Activated T-cell treated with anti-CD3 and anti-CD28 coated beads, Interleukin-2, amount 50 U/mL, for 72 hours (primary cell): ENCODE results near the gene TOR3A. TPM values are rescaled to one million over a fixed set of nuclear protein-coding genes. Genes with fewer than 3 reads are reported as not detected.

Experiments used
- ATAC-seq, 2 donors: fragments of 150-1000 bp; cut with Tn5 transposase; replicated peaks in 1 of 2; 2 replicates each; pipeline ENCODE4 v1.10.0; 2021; ENCODE audit warnings: moderate library complexity in 2 of 2, mild to moderate bottlenecking in 1 of 2
- DNase-seq, 2 donors: peaks; one replicate each; pipeline ENCODE4 v3.0.0; 2021 to 2022; ENCODE audit warnings: mixed read lengths in 1 of 2
- H3K27ac Mint-ChIP-seq: one replicate; pipeline ENCODE4 v1.8.0; 2022; ENCODE audit warnings: mild to moderate bottlenecking, moderate library complexity, mixed read lengths
- H3K27me3 Mint-ChIP-seq: one replicate; pipeline ENCODE4 v1.8.0; 2022; ENCODE audit warnings: low read depth, mixed read lengths
- H3K36me3 Mint-ChIP-seq, 2 donors: one replicate each; pipeline ENCODE4 v1.8.0; 2022; ENCODE audit warnings: mixed read lengths in 2 of 2, mild to moderate bottlenecking in 1 of 2; ENCODE audit not compliant: insufficient read depth in 2 of 2
- H3K4me1 Mint-ChIP-seq: one replicate; pipeline ENCODE4 v1.8.0; 2022; ENCODE audit warnings: low read depth, mixed read lengths
- H3K4me3 Mint-ChIP-seq, 2 donors: one replicate each; pipeline ENCODE4 v1.8.0; 2022; ENCODE audit warnings: mild to moderate bottlenecking in 2 of 2, mixed read lengths in 2 of 2, moderate library complexity in 2 of 2
- H3K9me3 Mint-ChIP-seq, 2 donors: one replicate each; pipeline ENCODE4 v1.8.0; 2022; ENCODE audit warnings: mixed read lengths in 2 of 2
- total RNA-seq, 2 donors: library from RNA; stranded (reverse); gene quantifications; one replicate each; pipeline ENCODE4 v1.2.3, GENCODE V29; 2022

The TOR3A gene
- total RNA-seq, 2 donors from 2014 or later, result 34.0 to 38.9 TPM

GRCh38 chr1:179082999-179083335, 1.1 kb downstream of the TOR3A start:
- Mint-ChIP-seq H3K4me3 (peak overlapping the region; percentile 96 to 99), H3K27me3 (no peaks in the 10 kb centered on the region), H3K9me3 (no peaks in the 10 kb centered on the region), H3K4me1 (peaks cover 19% of the 10 kb centered on the region), H3K36me3 (peaks cover 1 to 3% of the 10 kb centered on the region in 2 donors), H3K27ac (peak overlapping the region; percentile 92)
- peak in 1 of 2 donors; percentile 5 for ATAC-seq
- DNase-seq, result peak; percentile 35

- Mint-ChIP-seq H3K4me3 (peak overlapping the region; percentile 67 to 96), H3K27me3 (no peaks in the 10 kb centered on the region), H3K4me1 (peaks cover 19% of the 10 kb centered on the region), H3K27ac (peak overlapping the region; percentile 13), H3K9me3 (no peaks in the 10 kb centered on the region), H3K36me3 (peaks cover 1 to 3% of the 10 kb centered on the region in 2 donors)
- ATAC-seq (no peak), DNase-seq (no peak)
Observed at GRCh38 chr1:179083533-179083932, 1.7 kb downstream of the TOR3A start.

- H3K9me3 Mint-ChIP-seq, result no peaks in the 10 kb centered on the region
Observed at GRCh38 chr1:179087665-179088064, 5.8 kb downstream of the TOR3A start.

GRCh38 chr1:179089827-179090482, 8.1 kb downstream of the TOR3A start:
- Mint-ChIP-seq H3K27me3 (no peaks in the 10 kb centered on the region), H3K4me1 (no peaks in the 10 kb centered on the region), H3K27ac (peak overlapping the region; percentile 47), H3K9me3 (no peaks in the 10 kb centered on the region), H3K36me3 (peaks cover 0 to 9% of the 10 kb centered on the region in 2 donors), H3K4me3 (no peak overlapping the region)
- ATAC-seq (no peak), DNase-seq (no peak)

More at GRCh38 chr1:179087665-179088064, 5.8 kb downstream of the TOR3A start:
- DNase-seq (no peak), ATAC-seq (no peak)
- Mint-ChIP-seq H3K4me3 (no peak overlapping the region), H3K27ac (no peak overlapping the region), H3K27me3 (no peaks in the 10 kb centered on the region), H3K36me3 (peaks cover under 1 to 10% of the 10 kb centered on the region in 2 donors), H3K4me1 (peaks cover 5% of the 10 kb centered on the region)

- H3K4me1 Mint-ChIP-seq, result no peaks in the 10 kb centered on the region
- H3K27ac Mint-ChIP-seq, result peak overlapping the region; percentile 31
- H3K36me3 Mint-ChIP-seq, result peaks cover 0 to 9% of the 10 kb centered on the region in 2 donors
- no peak for DNase-seq
- no peaks in the 10 kb centered on the region for H3K27me3 Mint-ChIP-seq
- ATAC-seq, result no peak
- no peaks in the 10 kb centered on the region for H3K9me3 Mint-ChIP-seq
- H3K4me3 Mint-ChIP-seq, result no peak overlapping the region
Observed at GRCh38 chr1:179090522-179090921, 8.7 kb downstream of the TOR3A start.

- ATAC-seq, result no peak
- no peak for DNase-seq
- H3K36me3 Mint-ChIP-seq, result peaks cover 0 to 9% of the 10 kb centered on the region in 2 donors
- H3K9me3 Mint-ChIP-seq, result no peaks in the 10 kb centered on the region
- no peak overlapping the region for H3K4me3 Mint-ChIP-seq
- H3K27ac Mint-ChIP-seq, result peak overlapping the region; percentile 31
- H3K4me1 Mint-ChIP-seq, result no peaks in the 10 kb centered on the region
- H3K27me3 Mint-ChIP-seq, result no peaks in the 10 kb centered on the region
Observed at GRCh38 chr1:179090923-179091322, 9.1 kb downstream of the TOR3A start.

- no peak overlapping the region for H3K27ac Mint-ChIP-seq
- no peak overlapping the region for H3K4me3 Mint-ChIP-seq
- no peaks in the 10 kb centered on the region for H3K9me3 Mint-ChIP-seq
- DNase-seq (no peak), ATAC-seq (no peak)
- H3K27me3 Mint-ChIP-seq, result no peaks in the 10 kb centered on the region
- peaks cover 0 to 9% of the 10 kb centered on the region in 2 donors for H3K36me3 Mint-ChIP-seq
- H3K4me1 Mint-ChIP-seq, result no peaks in the 10 kb centered on the region
Observed at GRCh38 chr1:179091691-179092165, 9.9 kb downstream of the TOR3A start.

GRCh38 chr1:179092896-179093461, 11.1 kb downstream of the TOR3A start:
- ATAC-seq, result no peak
- Mint-ChIP-seq H3K4me1 (no peaks in the 10 kb centered on the region), H3K27ac (no peak overlapping the region), H3K4me3 (no peak overlapping the region), H3K27me3 (no peaks in the 10 kb centered on the region), H3K36me3 (peaks cover 0 to 9% of the 10 kb centered on the region in 2 donors), H3K9me3 (no peaks in the 10 kb centered on the region)
- DNase-seq, result no peak

GRCh38 chr1:179094818-179095217, 12.9 kb downstream of the TOR3A start:
- DNase-seq (no peak), ATAC-seq (no peak)
- H3K4me1 Mint-ChIP-seq, result no peaks in the 10 kb centered on the region
- H3K36me3 Mint-ChIP-seq, result peaks cover 0 to 7% of the 10 kb centered on the region in 2 donors
- H3K4me3 Mint-ChIP-seq, result no peak overlapping the region
- H3K9me3 Mint-ChIP-seq, result no peaks in the 10 kb centered on the region
- no peaks in the 10 kb centered on the region for H3K27me3 Mint-ChIP-seq
- H3K27ac Mint-ChIP-seq, result no peak overlapping the region

- Mint-ChIP-seq H3K27ac (no peak overlapping the region), H3K9me3 (no peaks in the 10 kb centered on the region), H3K4me1 (no peaks in the 10 kb centered on the region), H3K27me3 (no peaks in the 10 kb centered on the region), H3K36me3 (peaks cover 0 to 4% of the 10 kb centered on the region in 2 donors), H3K4me3 (no peak overlapping the region)
- no peak for ATAC-seq
- DNase-seq, result no peak
Observed at GRCh38 chr1:179095377-179095776, 13.5 kb downstream of the TOR3A start.

GRCh38 chr1:179095924-179096323, 14.1 kb downstream of the TOR3A start:
- Mint-ChIP-seq H3K4me1 (no peaks in the 10 kb centered on the region), H3K9me3 (no peaks in the 10 kb centered on the region), H3K36me3 (peaks cover 0 to 3% of the 10 kb centered on the region in 2 donors), H3K27me3 (no peaks in the 10 kb centered on the region), H3K27ac (no peak overlapping the region), H3K4me3 (no peak overlapping the region)
- DNase-seq (no peak), ATAC-seq (no peak)

GRCh38 chr1:179099891-179100290, 18.0 kb downstream of the TOR3A start:
- DNase-seq, result no peak
- H3K4me3 Mint-ChIP-seq, result no peak overlapping the region
- H3K4me1 Mint-ChIP-seq, result no peaks in the 10 kb centered on the region
- H3K36me3 Mint-ChIP-seq, result no peaks in the 10 kb centered on the region
- no peak overlapping the region for H3K27ac Mint-ChIP-seq
- no peaks in the 10 kb centered on the region for H3K9me3 Mint-ChIP-seq
- H3K27me3 Mint-ChIP-seq, result no peaks in the 10 kb centered on the region
- ATAC-seq, result no peak

- no peak overlapping the region for H3K27ac Mint-ChIP-seq
- ATAC-seq, result no peak
- no peaks in the 10 kb centered on the region for H3K27me3 Mint-ChIP-seq
- H3K4me1 Mint-ChIP-seq, result no peaks in the 10 kb centered on the region
- DNase-seq, result no peak
- no peak overlapping the region for H3K4me3 Mint-ChIP-seq
- no peaks in the 10 kb centered on the region for H3K36me3 Mint-ChIP-seq
- H3K9me3 Mint-ChIP-seq, result no peaks in the 10 kb centered on the region
Observed at GRCh38 chr1:179101566-179101965, 19.7 kb downstream of the TOR3A start.

GRCh38 chr1:179103999-179104398, 22.1 kb downstream of the TOR3A start:
- no peak overlapping the region for H3K4me3 Mint-ChIP-seq
- DNase-seq (no peak), ATAC-seq (no peak)
- peaks cover 0 to 2% of the 10 kb centered on the region in 2 donors for H3K36me3 Mint-ChIP-seq
- no peaks in the 10 kb centered on the region for H3K9me3 Mint-ChIP-seq
- H3K27me3 Mint-ChIP-seq, result no peaks in the 10 kb centered on the region
- no peaks in the 10 kb centered on the region for H3K4me1 Mint-ChIP-seq
- no peak overlapping the region for H3K27ac Mint-ChIP-seq
